HepG2 (cell line): ENCODE results near the gene ATXN7L3. TPM values are rescaled to one million over a fixed set of nuclear protein-coding genes. Genes with fewer than 3 reads are reported as not detected.

Experiments used
- ATAC-seq: fragments of 200-7000 bp; cut with Tn5 transposase; 3 replicates; pipeline ENCODE4 v1.9.1; 2020; ENCODE audit warnings: mild to moderate bottlenecking, moderate library complexity
- BruUV-seq: library from RNA; stranded (reverse); fragments of 400-500 nt; replicated peaks from 2 replicates; lab custom pipeline; 2021; lab: Mats Ljungman, UMichigan
- CTCF ChIA-PET: fragments of 300-600 bp; formaldehyde crosslinking; extraction: SDS; loops from one replicate; lab custom pipeline; 2021; ENCODE audit warnings: low total read pairs, inconsistent platforms, low intra/inter-chr PET ratio; lab: Yijun Ruan, JAX
- POLR2A ChIA-PET: fragments of 350-600 bp; sonication (Branson Sonifier 250); formaldehyde crosslinking; loops from one replicate; lab custom pipeline; 2020; ENCODE audit warnings: antibody characterized with exemption, inconsistent platforms; lab: Yijun Ruan, JAX
- DNase-seq: peaks from one replicate; pipeline ENCODE4 v3.0.0-alpha.2; 2015; ENCODE audit warnings: low spot score
- FAIRE-seq: peaks from 3 replicates; lab custom pipeline; 2011; peaks lifted over from hg19 to GRCh38; lab: Jason Lieb, UNC
- H2AFZ ChIP-seq: one replicate; pipeline ENCODE4 v1.6.1; 2011; ENCODE audit warnings: low read length, inconsistent platforms
- H3K27ac ChIP-seq: fragments of 300-600 bp; 3 replicates; pipeline ENCODE4 v1.8.0; 2011; ENCODE audit warnings: mixed run types, mild to moderate bottlenecking, mixed read lengths, low read length, inconsistent platforms; ENCODE audit not compliant: insufficient read depth; ENCODE audit errors: extremely low read length
- H3K27me3 ChIP-seq, 2 experiments: fragments of 200-600 bp in 1 of 2; 2 replicates in 1 of 2; 3 replicates in 1 of 2; pipeline versions ENCODE4 v1.6.0 to v1.8.0; 2011; ENCODE audit warnings: low read length in 2 of 2, mild to moderate bottlenecking in 2 of 2, moderate library complexity in 2 of 2, inconsistent platforms in 1 of 2; ENCODE audit not compliant: insufficient read depth in 2 of 2, control insufficient read depth in 1 of 2
- H3K36me3 ChIP-seq, 2 experiments: fragments of 200-600 bp in 1 of 2; replicated peaks in 1 of 2; 2 replicates in 1 of 2; 3 replicates in 1 of 2; pipeline versions ENCODE4 v1.5.1 to v1.8.0; 2011; ENCODE audit warnings: low read length in 2 of 2, inconsistent platforms in 1 of 2; ENCODE audit not compliant: insufficient read depth in 2 of 2, control insufficient read depth in 1 of 2
- H3K4me1 ChIP-seq: 2 replicates; pipeline ENCODE4 v1.5.1; 2012; ENCODE audit warnings: low read length, inconsistent platforms; ENCODE audit not compliant: insufficient read depth
- H3K4me2 ChIP-seq: 2 replicates; pipeline ENCODE4 v1.6.0; 2011; ENCODE audit warnings: low read depth, low read length, inconsistent platforms
- H3K4me3 ChIP-seq, 3 experiments: fragments of 200-600 bp in 1 of 3; sonication (generic), shearing (Covaris generic) in 1 of 3; replicated peaks in 1 of 3; 2 replicates each; pipeline ENCODE4 v1.5.1; 2011 to 2016; ENCODE audit warnings: low read length in 3 of 3, inconsistent platforms in 2 of 3, low read depth in 2 of 3, mild to moderate bottlenecking in 2 of 3, control low read depth in 1 of 3, mixed read lengths in 1 of 3; ENCODE audit not compliant: insufficient read depth in 1 of 3
- H3K79me2 ChIP-seq: one replicate; pipeline ENCODE4 v1.6.1; 2011; ENCODE audit warnings: low read length, inconsistent platforms; ENCODE audit not compliant: insufficient read depth
- H3K9ac ChIP-seq: 2 replicates; pipeline ENCODE4 v1.6.0; 2011; ENCODE audit warnings: mild to moderate bottlenecking, low read depth, low read length, inconsistent platforms; ENCODE audit not compliant: insufficient read depth
- H3K9me3 ChIP-seq: 2 replicates; pipeline ENCODE4 v1.5.1; 2012; ENCODE audit warnings: mild to moderate bottlenecking, low read length
- H4K20me1 ChIP-seq: 2 replicates; pipeline ENCODE4 v1.6.0; 2011; ENCODE audit warnings: inconsistent platforms, mild to moderate bottlenecking, low read length, moderate library complexity; ENCODE audit not compliant: insufficient read depth
- ATRX ChIP-seq: sonication (generic); formaldehyde crosslinking; IDR thresholded peaks from 2 replicates; pipeline ENCODE4 v1.4.0; 2020; ENCODE audit warnings: missing genetic modification reagents, borderline replicate concordance
- BORCS8-MEF2B ChIP-seq: sonication (generic); formaldehyde crosslinking; IDR thresholded peaks from 2 replicates; pipeline ENCODE4 v1.8.0; 2022; ENCODE audit warnings: mild to moderate bottlenecking, missing genetic modification reagents
- FOXJ3 ChIP-seq: sonication (generic); formaldehyde crosslinking; IDR thresholded peaks from 2 replicates; pipeline ENCODE4 v1.4.0; 2020; ENCODE audit warnings: missing genetic modification reagents, mild to moderate bottlenecking, borderline replicate concordance
- KAT2B ChIP-seq: fragments of 150-350 bp; IDR thresholded peaks from 2 replicates; pipeline ENCODE4 v1.6.1; 2014; ENCODE audit warnings: low read depth, low read length, borderline replicate concordance
- KLF16 ChIP-seq, 2 experiments: sonication (generic) in 1 of 2; formaldehyde crosslinking in 1 of 2; IDR thresholded peaks; 2 replicates each; pipeline versions ENCODE4 v1.6.1 to v1.8.0; 2016 to 2023; ENCODE audit warnings: missing genetic modification reagents in 2 of 2, missing compliant biosample characterization in 1 of 2
- NFKBIZ ChIP-seq: IDR thresholded peaks from 2 replicates; pipeline ENCODE4 v1.6.1; 2018; ENCODE audit warnings: missing genetic modification reagents, missing compliant biosample characterization
- PBX3 ChIP-seq: sonication (generic); formaldehyde crosslinking; IDR thresholded peaks from 2 replicates; pipeline ENCODE4 v1.8.1; 2023; ENCODE audit warnings: missing genetic modification reagents, inconsistent platforms, borderline replicate concordance
- SRY ChIP-seq: sonication (generic); formaldehyde crosslinking; IDR thresholded peaks from 2 replicates; pipeline ENCODE4 v1.8.0; 2022; ENCODE audit warnings: mild to moderate bottlenecking, missing genetic modification reagents
- TBX2 ChIP-seq: sonication (generic); formaldehyde crosslinking; IDR thresholded peaks from 2 replicates; pipeline ENCODE4 v1.5.0; 2020; ENCODE audit warnings: missing genetic modification reagents, mild to moderate bottlenecking, borderline replicate concordance
- TCF7L2 ChIP-seq: IDR thresholded peaks from 2 replicates; pipeline ENCODE4 v1.6.1; 2011; ENCODE audit warnings: mild to moderate bottlenecking, low read depth, low read length, moderate library complexity
- THAP9 ChIP-seq: sonication (generic); formaldehyde crosslinking; IDR thresholded peaks from 2 replicates; pipeline ENCODE4; 2020; ENCODE audit warnings: missing genetic modification reagents, mild to moderate bottlenecking, borderline replicate concordance
- TP53 ChIP-seq: sonication (generic); formaldehyde crosslinking; conservative IDR thresholded peaks from 2 replicates; pipeline ENCODE4 v1.4.0; 2020; ENCODE audit warnings: missing genetic modification reagents
- TRIM24 ChIP-seq: sonication (generic); formaldehyde crosslinking; IDR thresholded peaks from 2 replicates; pipeline ENCODE4 v1.8.0; 2022; ENCODE audit warnings: mild to moderate bottlenecking, missing genetic modification reagents
- XRCC5 ChIP-seq: fragments of 200-400 bp; formaldehyde crosslinking; optimal IDR thresholded peaks from 2 replicates; pipeline ENCODE3; 2017; ENCODE audit warnings: mild to moderate bottlenecking, low read length
- ZBTB7A ChIP-seq: sonication (generic); formaldehyde crosslinking; IDR thresholded peaks from 2 replicates; pipeline ENCODE4 v1.8.0; 2022; ENCODE audit warnings: mild to moderate bottlenecking, missing genetic modification reagents
- ZKSCAN5 ChIP-seq: sonication (generic); formaldehyde crosslinking; IDR thresholded peaks from 2 replicates; pipeline ENCODE4 v1.5.1; 2020; ENCODE audit warnings: mild to moderate bottlenecking, missing genetic modification reagents
- ZNF326 ChIP-seq: sonication (generic); formaldehyde crosslinking; IDR thresholded peaks from 2 replicates; pipeline ENCODE4 v1.4.0; 2020; ENCODE audit warnings: missing genetic modification reagents, borderline replicate concordance
- ZNF331 ChIP-seq: sonication (generic); formaldehyde crosslinking; IDR thresholded peaks from 2 replicates; pipeline ENCODE4 v1.4.0; 2020; ENCODE audit warnings: missing genetic modification reagents
- ZNF563 ChIP-seq: sonication (generic); formaldehyde crosslinking; IDR thresholded peaks from 2 replicates; pipeline ENCODE4 v1.8.0; 2022; ENCODE audit warnings: mild to moderate bottlenecking, moderate library complexity, missing genetic modification reagents
- ZNF766 ChIP-seq: sonication (generic); formaldehyde crosslinking; IDR thresholded peaks from 2 replicates; pipeline ENCODE4 v1.5.0; 2020; ENCODE audit warnings: missing genetic modification reagents, borderline replicate concordance
- ZNF780A ChIP-seq: sonication (generic); formaldehyde crosslinking; IDR thresholded peaks from 2 replicates; pipeline ENCODE4 v1.8.0; 2022; ENCODE audit warnings: mild to moderate bottlenecking, missing genetic modification reagents, moderate library complexity
- WGBS: methylation state at CpG from one replicate; pipeline ENCODE4 v1.1.6; 2017; ENCODE audit warnings: low lambda C conversion rate; 5-methylcytosine and 5-hydroxymethylcytosine counted together
- in situ Hi-C: cut with HindIII; loops from 2 replicates; pipeline ENCODE4 v1.10.0; 2017; ENCODE audit warnings: low pct_unique_long_range_greater_than_20kb; ENCODE audit not compliant: extremely low pct_ligation_motif_present
- intact Hi-C: fragments of 100-400 bp; cut with micrococcal nuclease; formaldehyde crosslinking; loops from one replicate; pipeline ENCODE4 v1.10.0; 2022; ENCODE audit not compliant: unreplicated experiment
- polyA plus RNA-seq, 8 experiments: library from polyadenylated mRNA; depleted of rRNA in 3 of 8; stranded (reverse) in 7 of 8; unstranded in 1 of 8; fragments of >200 nt; fragmentation: Illumina TruSeq in 4 of 8; extraction: Trizol in 4 of 8; gene quantifications; 2 replicates each; pipeline versions ENCODE4 v1.2.1 to v1.2.3, GENCODE V29; 2011 to 2016; ENCODE audit warnings: low read depth in 4 of 8, missing spikeins in 1 of 8, mixed read lengths in 1 of 8; ENCODE audit not compliant: insufficient read depth in 1 of 8
- total RNA-seq, 5 experiments: library from RNA; depleted of rRNA; stranded (reverse); fragments of >200 nt; fragmentation: Illumina TruSeq; extraction: Trizol; gene quantifications; 2 replicates each; pipeline ENCODE4 v1.2.3, GENCODE V29; 2016; ENCODE audit warnings: low read depth in 1 of 5

Gene ATXN7L3
- total and polyA plus RNA-seq, 2 of the 13 experiments (the other 11 are each of a cell fraction or from before 2014, with no cell fraction given) = 44.5 to 59.1 TPM

- H3K4me3 ChIP-seq = peak overlapping the region; percentile 81 to 99 (median 88)
- BruUV-seq = no TSS peak
- peak overlapping the region; percentile 90 for H3K9ac ChIP-seq
- H3K4me2 ChIP-seq = peak overlapping the region; percentile 95
- H4K20me1 ChIP-seq = no peaks in the 10 kb centered on the region; the same call in 1 of the 2 replicates
- intact Hi-C loops (no loop called here), in situ Hi-C loops (loop anchor here (5.0 kb wide), 1 partner anchor 106 kb away; no protein-coding TSS in a partner anchor)
- peak overlapping the region; percentile 89 for H3K27ac ChIP-seq
- H2AFZ ChIP-seq = no peak overlapping the region
- peaks cover 3 to 8% of the 10 kb centered on the region in 2 experiments for H3K36me3 ChIP-seq
- peak; percentile 78 for DNase-seq
- H3K9me3 ChIP-seq = no peaks in the 10 kb centered on the region
- H3K4me1 ChIP-seq = peaks cover 34% of the 10 kb centered on the region
- ChIA-PET CTCF (interaction anchor here (0.7 kb wide), 1 partner anchor 53 kb away, joined by 3 read pairs; no protein-coding TSS in a partner anchor), POLR2A (interaction anchor here (0.5 to 3.9 kb wide), 16 partner anchors 11 to 282 kb away, joined by 3 to 25 read pairs (median 4); partner anchors contain the start of genes ATXN7L3, GPATCH8, GRN and LSM12)
- WGBS = under 1% methylated on average over 49 of the region's 54 CpGs
- peak; percentile 64 for ATAC-seq
- no peaks in the 10 kb centered on the region; a peak in 1 of 5 replicates for H3K27me3 ChIP-seq
- H3K79me2 ChIP-seq = peaks cover 26% of the 10 kb centered on the region
- no peak for FAIRE-seq
- no peak for TF ChIP-seq TP53 (CRISPR knock-in tag)
- no peak for TF ChIP-seq ATRX (CRISPR knock-in tag)
- TF ChIP-seq XRCC5 = no peak
- no peak for TF ChIP-seq ZNF331 (CRISPR knock-in tag)
- TF ChIP-seq PBX3 = no peak
- TF ChIP-seq SRY (CRISPR knock-in tag) = 0 out of 2 replicates have a peak, but pooled peaks have one; percentile 21
- no peak for TF ChIP-seq NFKBIZ (CRISPR knock-in tag)
- TF ChIP-seq TBX2 (CRISPR knock-in tag) = 0 out of 2 replicates have a peak, but pooled peaks have one; percentile 9
- TF ChIP-seq ZNF326 (CRISPR knock-in tag) = peak; percentile 91
- 0 out of 2 replicates have a peak, but pooled peaks have one; percentile 57 for TF ChIP-seq BORCS8-MEF2B (CRISPR knock-in tag)
- TF ChIP-seq TCF7L2 = no peak
- TF ChIP-seq FOXJ3 (CRISPR knock-in tag) = no peak
- TF ChIP-seq ZBTB7A (CRISPR knock-in tag) = no peak
- TF ChIP-seq ZNF780A (CRISPR knock-in tag) = no peak
- no peak for TF ChIP-seq KAT2B
- TF ChIP-seq ZNF766 (CRISPR knock-in tag) = no peak
- no peak for TF ChIP-seq KLF16 (CRISPR knock-in tag; IDR thresholded peaks at IDR 0.05)
- TF ChIP-seq TRIM24 (CRISPR knock-in tag) = no peak
- peak; percentile 15; the same call in 1 of the 2 replicates for TF ChIP-seq THAP9 (CRISPR knock-in tag)
- no peak for TF ChIP-seq ZKSCAN5 (CRISPR knock-in tag)
- peak; percentile 36; the same call in 1 of the 2 replicates for TF ChIP-seq ZNF563 (CRISPR knock-in tag)
Measured at GRCh38 chr17:44221084-44221861, 21.6 kb upstream of the ATXN7L3 start.
